ENCODE results near the gene ZNF438. TPM values are rescaled to one million over a fixed set of nuclear protein-coding genes. Genes with fewer than 3 reads are reported as not detected.

ZNF438 gene
- total and polyA plus RNA-seq, 2 of the 13 experiments (the other 11 are each of a cell fraction or from before 2014, with no cell fraction given), result 0.75 to 0.83 TPM

DNA sequence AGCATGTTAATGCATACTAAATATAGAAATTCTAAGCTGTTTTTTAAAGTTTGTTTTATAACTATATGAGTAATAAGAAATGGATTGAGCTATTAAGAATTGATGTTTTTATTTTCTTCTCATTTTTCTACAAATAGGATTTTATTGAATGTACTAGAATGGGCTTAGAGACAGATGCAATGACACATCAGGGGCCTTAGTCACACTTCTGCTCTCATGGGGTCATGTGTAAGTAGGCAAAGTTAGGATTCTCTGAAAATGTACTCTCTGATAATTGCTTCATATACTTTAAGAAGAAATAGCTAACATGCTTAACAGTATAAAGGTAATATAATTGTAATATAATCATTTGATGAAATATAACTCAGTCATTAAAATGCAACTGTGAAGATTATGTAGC lies 154.6 kb downstream of the ZNF438 start (continued):
- TF ChIP-seq MAFK (conservative IDR thresholded peaks at IDR 0.05 in 1 of 2, IDR thresholded peaks at IDR 0.05 in 1 of 2; ENCODE audit: low read length in 2 of 2) (no peak), ZNF205 (CRISPR knock-in tag; IDR thresholded peaks at IDR 0.05) (no peak)

DNA sequence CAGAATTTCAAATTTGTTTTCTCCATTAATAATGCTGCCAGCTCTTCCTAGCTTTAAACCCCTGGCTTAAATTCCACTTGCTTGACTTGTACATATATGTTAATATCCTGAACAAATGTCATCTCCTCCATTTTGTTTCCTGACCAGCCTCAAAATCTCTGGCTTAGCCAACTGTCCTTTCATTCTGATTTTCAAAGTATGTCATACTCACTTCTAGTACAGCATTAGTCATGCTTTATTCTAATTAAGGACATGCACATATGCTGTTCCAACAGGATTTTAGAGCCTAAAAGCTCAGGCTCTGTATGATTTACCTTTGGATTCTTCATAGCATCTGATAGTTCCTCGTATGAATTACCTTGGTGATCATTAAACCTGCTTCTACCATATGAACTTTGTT lies 158.3 kb downstream of the ZNF438 start:
- Histone ChIP-seq H4K20me1 (ENCODE audit: insufficient read depth, low read length) (no peaks in the 10 kb centered on the region), H3K79me2 (ENCODE audit: insufficient read depth, low read length) (no peaks in the 10 kb centered on the region), H2AFZ (ENCODE audit: low read length) (no peak overlapping the region), H3K27ac (ENCODE audit: extremely low read length, insufficient read depth, low read length) (no peak overlapping the region), H3K4me3 (replicated peaks in 1 of 3; ENCODE audit: insufficient read depth in 1 of 3, low read depth in 2 of 3, low read length in 3 of 3) (no peak overlapping the region), H3K4me2 (ENCODE audit: low read depth, low read length) (no peak overlapping the region), H3K4me1 (ENCODE audit: insufficient read depth, low read length) (no peaks in the 10 kb centered on the region), H3K9ac (ENCODE audit: insufficient read depth, low read depth, low read length) (no peak overlapping the region), H3K36me3 (replicated peaks in 1 of 2; ENCODE audit: control insufficient read depth in 1 of 2, insufficient read depth in 2 of 2, low read length in 2 of 2) (no peaks in the 10 kb centered on the region), H3K27me3 (ENCODE audit: control insufficient read depth in 1 of 2, insufficient read depth in 2 of 2, low read length in 2 of 2) (no peaks in the 10 kb centered on the region), H3K9me3 (ENCODE audit: low read length) (no peaks in the 10 kb centered on the region)
- CTCF ChIA-PET (ENCODE audit: low intra/inter-chr PET ratio, low total read pairs), result no interaction called here
- ATAC-seq, result no peak
- in situ Hi-C loops (cut with HindIII; ENCODE audit: extremely low pct_ligation_motif_present, low pct_unique_long_range_greater_than_20kb) (no loop called here), intact Hi-C loops (cut with micrococcal nuclease; ENCODE audit: unreplicated experiment) (no loop called here)
- 38% methylated on average over 1 of the region's 1 CpG for WGBS (ENCODE audit: low lambda C conversion rate)
- no TSS peak for BruUV-seq (replicated peaks)
- no peak for DNase-seq (ENCODE audit: low spot score)
- POLR2A ChIA-PET, result no interaction called here
- no peak for FAIRE-seq
- TF ChIP-seq ZNF766 (CRISPR knock-in tag; IDR thresholded peaks at IDR 0.05; ENCODE audit: borderline replicate concordance) (no peak), EP300 (IDR thresholded peaks at IDR 0.05; ENCODE audit: low read depth in 2 of 2, low read length in 2 of 2) (no peak), EP300 (CRISPR knock-in tag; IDR thresholded peaks at IDR 0.05; ENCODE audit: borderline replicate concordance) (no peak), ERF (CRISPR knock-in tag; IDR thresholded peaks at IDR 0.05) (no peak), ZNF143 (CRISPR knock-in tag; IDR thresholded peaks at IDR 0.05) (no peak), ZMYM3 (CRISPR knock-in tag; IDR thresholded peaks at IDR 0.05) (no peak), SSRP1 (CRISPR knock-in tag; IDR thresholded peaks at IDR 0.05) (no peak), CREB1 (IDR thresholded peaks at IDR 0.05) (no peak), CREB1 (CRISPR knock-in tag; IDR thresholded peaks at IDR 0.05) (no peak), CENPX (CRISPR knock-in tag; IDR thresholded peaks at IDR 0.05) (no peak)
- TF ChIP-seq, protein P1, sequence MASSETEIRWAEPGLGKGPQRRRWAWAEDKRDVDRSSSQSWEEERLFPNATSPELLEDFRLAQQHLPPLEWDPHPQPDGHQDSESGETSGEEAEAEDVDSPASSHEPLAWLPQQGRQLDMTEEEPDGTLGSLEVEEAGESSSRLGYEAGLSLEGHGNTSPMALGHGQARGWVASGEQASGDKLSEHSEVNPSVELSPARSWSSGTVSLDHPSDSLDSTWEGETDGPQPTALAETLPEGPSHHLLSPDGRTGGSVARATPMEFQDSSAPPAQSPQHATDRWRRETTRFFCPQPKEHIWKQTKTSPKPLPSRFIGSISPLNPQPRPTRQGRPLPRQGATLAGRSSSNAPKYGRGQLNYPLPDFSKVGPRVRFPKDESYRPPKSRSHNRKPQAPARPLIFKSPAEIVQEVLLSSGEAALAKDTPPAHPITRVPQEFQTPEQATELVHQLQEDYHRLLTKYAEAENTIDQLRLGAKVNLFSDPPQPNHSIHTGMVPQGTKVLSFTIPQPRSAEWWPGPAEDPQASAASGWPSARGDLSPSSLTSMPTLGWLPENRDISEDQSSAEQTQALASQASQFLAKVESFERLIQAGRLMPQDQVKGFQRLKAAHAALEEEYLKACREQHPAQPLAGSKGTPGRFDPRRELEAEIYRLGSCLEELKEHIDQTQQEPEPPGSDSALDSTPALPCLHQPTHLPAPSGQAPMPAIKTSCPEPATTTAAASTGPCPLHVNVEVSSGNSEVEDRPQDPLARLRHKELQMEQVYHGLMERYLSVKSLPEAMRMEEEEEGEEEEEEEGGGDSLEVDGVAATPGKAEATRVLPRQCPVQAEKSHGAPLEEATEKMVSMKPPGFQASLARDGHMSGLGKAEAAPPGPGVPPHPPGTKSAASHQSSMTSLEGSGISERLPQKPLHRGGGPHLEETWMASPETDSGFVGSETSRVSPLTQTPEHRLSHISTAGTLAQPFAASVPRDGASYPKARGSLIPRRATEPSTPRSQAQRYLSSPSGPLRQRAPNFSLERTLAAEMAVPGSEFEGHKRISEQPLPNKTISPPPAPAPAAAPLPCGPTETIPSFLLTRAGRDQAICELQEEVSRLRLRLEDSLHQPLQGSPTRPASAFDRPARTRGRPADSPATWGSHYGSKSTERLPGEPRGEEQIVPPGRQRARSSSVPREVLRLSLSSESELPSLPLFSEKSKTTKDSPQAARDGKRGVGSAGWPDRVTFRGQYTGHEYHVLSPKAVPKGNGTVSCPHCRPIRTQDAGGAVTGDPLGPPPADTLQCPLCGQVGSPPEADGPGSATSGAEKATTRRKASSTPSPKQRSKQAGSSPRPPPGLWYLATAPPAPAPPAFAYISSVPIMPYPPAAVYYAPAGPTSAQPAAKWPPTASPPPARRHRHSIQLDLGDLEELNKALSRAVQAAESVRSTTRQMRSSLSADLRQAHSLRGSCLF (CRISPR knock-in tag; IDR thresholded peaks at IDR 0.05; ENCODE audit: borderline replicate concordance), result no peak
- TF ChIP-seq, protein P2, sequence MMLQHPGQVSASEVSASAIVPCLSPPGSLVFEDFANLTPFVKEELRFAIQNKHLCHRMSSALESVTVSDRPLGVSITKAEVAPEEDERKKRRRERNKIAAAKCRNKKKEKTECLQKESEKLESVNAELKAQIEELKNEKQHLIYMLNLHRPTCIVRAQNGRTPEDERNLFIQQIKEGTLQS (CRISPR knock-in tag; IDR thresholded peaks at IDR 0.05), result no peak
- TF ChIP-seq, protein P3, sequence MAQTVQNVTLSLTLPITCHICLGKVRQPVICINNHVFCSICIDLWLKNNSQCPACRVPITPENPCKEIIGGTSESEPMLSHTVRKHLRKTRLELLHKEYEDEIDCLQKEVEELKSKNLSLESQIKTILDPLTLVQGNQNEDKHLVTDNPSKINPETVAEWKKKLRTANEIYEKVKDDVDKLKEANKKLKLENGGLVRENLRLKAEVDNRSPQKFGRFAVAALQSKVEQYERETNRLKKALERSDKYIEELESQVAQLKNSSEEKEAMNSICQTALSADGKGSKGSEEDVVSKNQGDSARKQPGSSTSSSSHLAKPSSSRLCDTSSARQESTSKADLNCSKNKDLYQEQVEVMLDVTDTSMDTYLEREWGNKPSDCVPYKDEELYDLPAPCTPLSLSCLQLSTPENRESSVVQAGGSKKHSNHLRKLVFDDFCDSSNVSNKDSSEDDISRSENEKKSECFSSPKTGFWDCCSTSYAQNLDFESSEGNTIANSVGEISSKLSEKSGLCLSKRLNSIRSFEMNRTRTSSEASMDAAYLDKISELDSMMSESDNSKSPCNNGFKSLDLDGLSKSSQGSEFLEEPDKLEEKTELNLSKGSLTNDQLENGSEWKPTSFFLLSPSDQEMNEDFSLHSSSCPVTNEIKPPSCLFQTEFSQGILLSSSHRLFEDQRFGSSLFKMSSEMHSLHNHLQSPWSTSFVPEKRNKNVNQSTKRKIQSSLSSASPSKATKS (CRISPR knock-in tag; IDR thresholded peaks at IDR 0.05), result no peak

All from HepG2 (cell line).